HG02642 (cell line): ENCODE data around the gene PEAR1.

Experiments used
- ATAC-seq: cut with Tn5 transposase; IDR thresholded peaks from one replicate; pipeline ENCODE4 v1.9.1; 2021; ENCODE audit warnings: mild to moderate bottlenecking; ENCODE audit not compliant: unreplicated experiment, poor library complexity

PEAR1 gene

DNA sequence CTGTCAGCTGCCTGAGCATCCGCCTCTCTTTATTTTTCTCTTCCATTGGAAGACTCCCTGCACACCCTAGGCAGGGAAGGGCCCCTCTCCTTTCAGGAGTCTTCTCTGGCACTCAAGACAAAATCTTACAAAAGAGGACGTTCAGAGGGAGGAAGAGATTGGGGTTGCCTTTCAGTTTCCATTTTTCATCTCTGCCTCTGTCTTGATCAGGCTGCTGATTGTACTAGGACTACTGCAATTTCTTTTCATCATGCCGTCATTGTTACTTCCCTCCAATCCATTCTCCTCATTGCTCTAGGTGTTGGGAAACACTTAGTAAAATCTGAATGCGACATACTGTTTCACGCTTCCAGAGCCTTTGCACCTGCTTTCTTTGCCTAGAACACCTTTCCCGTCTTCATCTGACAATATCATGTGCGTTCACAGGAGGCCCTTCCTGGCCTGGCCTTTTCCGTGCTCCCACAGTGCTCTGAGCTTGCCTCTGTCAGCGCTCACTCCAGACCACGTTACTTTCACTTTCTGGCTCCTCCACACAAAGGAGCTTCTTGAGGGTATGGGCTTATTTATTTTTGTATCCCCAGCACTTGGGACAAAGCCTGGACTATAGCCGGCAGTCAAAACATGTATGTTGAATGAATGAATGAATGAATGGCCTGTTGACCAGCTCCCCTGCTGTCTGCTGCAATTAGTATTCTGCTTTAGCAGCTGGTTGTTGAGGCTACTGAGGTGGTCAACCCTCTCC, 37.9 kb downstream of the PEAR1 start:
- no peak for ATAC-seq

DNA sequence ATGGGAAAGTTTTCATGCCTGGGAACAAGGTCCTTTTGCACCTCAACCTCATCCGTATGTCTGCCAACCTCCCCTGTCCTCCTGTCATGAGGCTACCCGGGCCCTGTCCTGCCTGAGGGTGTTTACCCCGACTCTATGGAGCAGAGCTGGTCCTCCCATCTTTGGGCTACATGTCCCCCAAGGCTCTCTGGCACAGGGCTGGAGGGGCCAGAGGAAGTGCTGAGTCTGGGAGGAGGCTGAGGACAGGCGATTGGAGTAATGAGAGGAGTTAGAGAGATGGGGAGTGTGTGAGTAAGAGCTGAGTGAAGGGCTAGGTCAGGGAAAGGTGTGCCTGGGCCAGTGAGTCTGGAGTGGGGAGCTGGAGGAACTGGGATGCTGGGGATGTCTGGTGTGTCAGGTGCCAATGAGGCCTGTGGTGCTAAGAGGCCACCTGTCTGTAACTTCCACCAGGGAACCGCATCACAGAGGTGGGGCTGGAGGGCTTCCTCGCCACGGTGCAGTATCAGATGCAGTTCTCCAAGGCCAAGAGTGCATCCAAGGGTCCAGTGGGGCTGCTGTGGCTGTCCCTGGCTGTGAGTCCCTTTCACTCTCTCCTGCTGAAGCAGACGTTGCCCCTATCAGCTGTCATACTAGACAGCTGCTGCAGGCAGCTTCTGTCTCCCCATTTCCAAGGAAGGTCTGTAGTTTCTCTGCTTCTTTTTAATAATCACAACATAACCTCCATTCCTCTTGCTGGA, 38.6 kb downstream of the PEAR1 start:
- ATAC-seq: no peak

DNA sequence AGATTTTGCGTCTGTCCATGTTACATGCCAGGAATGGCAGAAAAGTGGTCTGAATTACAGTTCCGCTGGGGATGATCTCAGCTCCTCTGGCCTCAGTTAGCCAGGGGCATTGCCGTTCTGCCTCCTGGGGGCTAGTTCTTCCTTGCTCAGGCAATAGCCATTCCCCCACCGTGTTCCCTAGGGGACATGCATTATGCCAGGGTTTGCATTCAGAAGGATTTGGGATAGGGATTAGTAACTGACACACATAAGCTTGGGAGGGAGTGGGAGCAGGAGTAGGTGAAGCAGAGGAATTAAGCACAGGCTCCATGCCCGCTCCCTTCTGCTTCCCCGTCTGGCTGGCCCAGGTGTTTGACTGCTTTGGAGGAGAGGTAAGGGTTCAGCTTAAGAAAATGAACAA, 39.6 kb downstream of the PEAR1 start:
- ATAC-seq: no peak

DNA sequence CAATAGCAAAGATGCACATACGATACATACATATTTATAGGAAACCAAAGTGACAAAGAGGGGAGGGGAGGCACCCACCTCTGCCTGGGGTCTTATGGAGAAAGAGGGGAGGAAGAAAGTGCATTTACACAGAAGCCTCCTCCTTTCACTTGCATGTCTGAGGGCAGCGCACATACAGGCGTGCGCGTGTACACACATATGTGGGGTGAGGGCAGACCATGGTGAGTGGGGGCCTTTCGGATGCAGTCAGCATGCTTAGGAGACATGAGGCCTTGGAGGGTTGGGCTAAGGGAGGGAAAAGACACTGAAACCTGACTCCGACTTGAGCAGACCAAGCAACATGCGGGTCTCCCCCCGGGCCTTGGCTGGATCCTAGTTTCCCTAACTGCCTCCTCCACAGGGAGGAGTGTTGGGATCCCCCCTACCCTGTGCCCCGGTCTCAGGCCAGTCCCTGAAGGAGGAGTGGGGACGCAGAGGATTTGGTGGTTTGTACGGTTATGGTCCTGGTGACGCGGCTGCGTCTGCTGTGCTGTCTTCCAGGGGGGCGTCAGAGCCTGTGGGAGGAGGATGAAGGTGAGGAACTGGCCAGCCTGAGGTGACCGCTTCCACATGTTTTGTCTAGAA, 42.1 kb downstream of the PEAR1 start:
- no peak for ATAC-seq

DNA sequence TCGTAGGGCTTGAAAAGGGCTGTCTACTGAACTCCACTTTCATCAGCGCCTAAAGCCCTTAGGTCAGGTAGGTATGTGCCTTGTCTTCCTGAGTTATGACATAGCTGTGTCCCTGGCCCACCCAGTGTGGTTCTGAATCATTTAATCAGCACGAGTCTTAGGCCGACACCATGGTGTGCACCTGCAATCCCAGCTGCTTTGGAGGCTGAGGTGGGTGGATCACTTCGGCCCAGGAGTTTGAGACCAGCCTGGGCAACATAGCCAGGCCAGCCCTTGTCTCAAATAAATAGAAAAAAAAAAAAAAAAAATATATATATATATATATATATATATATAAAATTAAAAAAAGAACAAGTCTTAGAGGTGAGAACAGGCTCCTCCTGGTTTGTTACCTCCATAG, 42.7 kb downstream of the PEAR1 start:
- no peak for ATAC-seq

DNA sequence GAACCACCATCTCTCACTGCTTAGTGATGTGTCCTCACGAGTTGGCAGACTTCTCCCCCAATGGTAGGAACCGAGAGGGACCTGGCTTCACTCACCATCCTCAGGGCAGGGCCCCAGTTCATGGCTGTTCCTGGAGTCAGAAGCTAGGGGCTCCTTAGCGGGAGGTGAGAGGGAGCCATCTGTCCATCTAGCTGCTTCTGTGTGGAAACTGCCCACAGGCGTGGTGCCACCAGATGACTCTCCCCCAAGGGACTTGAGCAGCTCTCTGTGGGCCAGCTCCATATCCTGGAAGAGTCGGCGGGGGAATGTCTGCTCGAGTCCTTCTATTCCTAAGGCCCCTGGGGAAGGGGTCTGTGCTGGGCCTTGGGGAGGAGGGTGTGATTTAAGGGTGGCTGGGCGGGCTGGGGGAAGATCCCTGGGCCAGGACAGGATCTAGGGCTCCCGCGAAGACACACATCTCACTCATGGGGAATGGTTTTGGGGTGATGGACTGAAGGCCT, 43.3 kb downstream of the PEAR1 start:
- no peak for ATAC-seq

DNA sequence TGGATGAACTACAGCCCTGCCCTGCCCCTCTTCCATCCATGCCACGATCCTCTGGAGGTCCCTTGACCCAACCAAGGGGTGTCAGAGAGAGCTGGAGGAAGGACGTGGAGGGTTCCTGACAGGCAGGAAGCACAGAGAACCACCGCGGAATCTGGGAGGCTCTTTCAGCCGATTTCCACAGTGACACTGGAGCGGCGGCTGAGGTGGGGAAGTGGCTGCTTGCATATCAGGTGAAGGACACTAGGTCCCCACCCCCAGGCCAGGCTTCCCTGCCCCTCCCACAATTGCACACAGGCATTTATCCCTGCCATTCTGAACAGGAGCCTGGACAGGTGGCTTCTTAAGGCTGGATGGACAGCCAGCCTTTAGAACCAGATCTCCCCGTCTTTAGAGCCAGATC, 44.4 kb downstream of the PEAR1 start:
- no peak for ATAC-seq

DNA sequence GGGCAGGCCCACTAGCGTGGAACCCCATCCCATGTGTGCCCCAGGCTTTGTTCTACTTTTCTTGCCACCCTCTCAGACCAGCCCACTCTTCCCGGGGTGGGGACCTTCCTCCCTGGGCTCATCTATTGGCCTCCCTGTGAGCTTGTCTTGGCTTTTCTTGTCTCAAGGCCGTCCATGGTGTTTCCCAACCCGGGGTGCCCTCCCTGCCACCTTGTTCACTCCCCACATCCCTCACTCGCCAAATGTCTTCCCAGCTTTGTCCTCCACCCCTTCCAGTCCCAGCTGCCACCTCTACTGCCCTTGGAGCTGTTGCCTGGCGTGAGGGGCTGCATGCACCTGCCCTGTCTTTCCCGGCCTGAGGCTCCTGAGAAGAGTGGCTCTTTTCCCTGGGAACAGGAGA, 45.3 kb downstream of the PEAR1 start:
- no peak for ATAC-seq

DNA sequence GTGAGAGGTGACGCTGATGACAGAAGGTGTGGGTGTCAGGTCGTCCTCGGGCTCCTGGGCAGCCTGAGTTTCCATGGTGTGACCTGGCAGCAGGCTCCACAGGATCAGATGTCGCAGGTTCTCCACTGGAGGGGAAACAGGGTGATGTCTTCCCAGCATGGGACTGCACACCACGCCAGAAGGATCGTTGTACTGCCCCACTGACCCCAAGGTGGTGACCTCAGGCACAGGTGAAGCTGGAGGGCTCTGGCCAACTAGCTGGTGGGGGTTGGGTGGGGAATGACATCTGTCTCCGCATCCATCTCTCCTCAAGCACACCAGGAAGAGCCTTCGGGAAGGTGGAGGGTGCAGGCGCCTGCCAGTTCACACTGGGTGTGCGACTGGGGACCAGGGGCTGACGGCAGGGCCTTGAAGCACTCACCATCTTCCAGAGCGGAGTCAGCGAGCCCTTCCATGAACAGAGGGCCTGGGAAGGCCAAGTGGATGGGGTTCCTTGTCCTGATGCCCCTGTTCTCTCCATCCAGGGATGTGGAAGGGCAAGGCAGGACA, 46.3 kb downstream of the PEAR1 start:
- ATAC-seq: no peak

DNA sequence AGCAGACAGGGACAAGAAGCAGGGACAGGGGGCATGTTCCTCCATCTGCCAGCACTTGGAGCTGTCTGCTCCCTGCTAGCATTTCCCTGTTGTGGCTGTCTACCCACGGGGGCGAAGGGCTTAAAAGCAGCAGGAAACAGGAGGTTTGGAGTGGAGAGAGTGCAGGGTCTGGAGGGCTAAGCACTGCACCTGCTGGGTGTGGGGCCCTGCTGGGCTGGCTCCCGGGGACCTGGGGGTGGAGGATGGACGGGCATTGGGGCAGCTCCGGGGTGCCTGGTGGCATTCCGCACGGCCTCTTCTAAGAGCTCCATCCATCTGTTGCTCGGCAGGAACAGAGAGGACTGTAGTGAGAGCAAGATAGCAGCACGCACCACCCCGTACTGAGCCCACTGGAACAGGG, 48.2 kb downstream of the PEAR1 start:
- no peak for ATAC-seq

DNA sequence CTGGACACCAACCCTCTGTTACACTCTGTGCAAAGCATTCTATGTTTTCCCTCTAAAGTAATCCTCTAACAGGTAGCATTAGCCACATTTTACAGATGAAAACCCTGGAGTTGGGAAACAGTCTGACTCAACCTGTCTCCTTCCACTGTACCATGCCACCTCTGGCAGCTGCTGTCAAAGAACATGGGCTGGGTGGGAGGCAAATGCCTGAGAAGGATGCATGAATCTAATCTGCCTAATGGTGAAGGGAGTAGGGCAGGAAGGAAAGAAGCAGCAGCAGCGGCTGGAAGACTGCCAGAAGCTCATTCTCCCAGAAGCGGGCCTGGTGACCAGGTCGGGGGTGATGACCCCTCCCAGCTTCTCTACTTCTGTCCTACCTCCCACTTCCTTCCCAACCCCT, 48.7 kb downstream of the PEAR1 start:
- no peak for ATAC-seq

DNA sequence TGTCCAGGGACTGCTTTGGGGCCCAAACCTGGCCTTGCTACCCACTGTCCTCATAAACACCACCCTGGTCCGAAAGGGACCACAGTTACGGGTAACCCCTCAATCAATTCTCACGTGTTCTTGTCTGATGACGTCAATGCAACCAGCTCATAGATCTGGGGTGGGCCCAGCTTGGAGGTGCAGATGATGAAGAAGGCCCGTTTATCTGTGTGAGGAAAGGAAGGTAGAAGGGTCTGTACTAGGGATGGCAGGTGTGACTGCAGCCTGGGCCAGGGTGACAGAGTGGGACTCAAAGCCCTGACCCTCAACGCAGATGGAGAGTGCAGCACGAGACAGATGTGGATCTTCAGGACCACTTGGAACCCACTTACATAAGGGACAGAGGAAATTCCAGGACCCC, 49.1 kb downstream of the PEAR1 start:
- no peak for ATAC-seq

DNA sequence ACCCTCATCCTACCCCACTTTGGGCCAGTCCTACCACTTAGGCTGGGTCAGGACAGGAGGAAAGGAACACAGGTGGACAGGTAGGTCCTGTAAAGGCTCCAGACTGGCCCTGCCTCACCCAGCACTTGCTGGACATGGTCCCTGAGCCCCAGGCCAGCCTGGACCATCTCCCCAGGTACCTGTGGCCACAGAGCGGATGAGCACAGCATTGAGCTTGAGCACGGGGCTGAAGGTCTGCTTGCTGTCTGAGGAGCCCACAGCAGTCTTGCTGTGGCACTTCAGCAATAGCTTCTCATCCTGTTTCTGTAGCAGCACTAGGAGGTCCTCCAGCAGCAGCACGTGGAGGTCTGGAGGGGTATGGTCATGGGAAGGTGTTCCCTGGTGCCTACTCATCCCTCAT, 50.2 kb downstream of the PEAR1 start:
- ATAC-seq: no peak

DNA sequence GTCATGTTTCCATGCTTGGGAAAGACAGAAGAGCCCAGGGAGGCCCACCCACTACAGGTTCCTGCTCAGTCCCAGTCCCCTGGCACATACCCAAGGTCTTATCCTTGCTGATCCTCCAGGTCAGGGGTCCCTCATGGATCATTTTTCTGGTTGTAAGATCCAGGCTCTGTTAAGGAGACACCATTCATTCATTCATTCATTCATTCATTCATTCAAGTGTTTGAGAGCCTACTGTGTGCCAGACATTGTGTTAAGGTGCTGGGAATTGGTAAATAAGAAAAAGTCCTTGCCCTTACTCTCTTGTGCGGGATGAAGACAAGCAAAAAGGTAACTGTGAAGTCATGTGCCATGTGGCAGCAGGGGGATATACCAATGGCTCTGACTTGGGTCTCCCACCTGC, 50.8 kb downstream of the PEAR1 start:
- no peak for ATAC-seq

DNA sequence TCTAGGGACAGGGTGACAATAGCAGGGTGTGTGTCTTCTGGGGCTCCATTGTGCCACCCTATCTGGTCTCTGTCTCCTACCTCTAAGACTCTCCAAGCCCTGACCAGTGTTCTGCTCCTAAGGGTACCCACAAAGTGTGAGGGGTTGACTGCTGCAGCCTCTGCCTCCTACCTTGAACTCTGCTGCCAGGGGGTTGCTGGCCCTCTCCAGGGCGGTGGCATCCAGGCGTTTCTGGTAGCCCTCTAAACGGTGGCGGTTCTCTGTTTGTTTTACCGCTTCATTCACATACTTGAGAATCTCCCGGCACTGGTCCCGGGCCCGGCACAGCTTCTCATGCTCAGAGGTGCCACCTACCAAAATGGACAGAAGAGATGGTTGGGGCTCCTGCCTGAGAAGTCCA, 51.3 kb downstream of the PEAR1 start:
- no peak for ATAC-seq

DNA sequence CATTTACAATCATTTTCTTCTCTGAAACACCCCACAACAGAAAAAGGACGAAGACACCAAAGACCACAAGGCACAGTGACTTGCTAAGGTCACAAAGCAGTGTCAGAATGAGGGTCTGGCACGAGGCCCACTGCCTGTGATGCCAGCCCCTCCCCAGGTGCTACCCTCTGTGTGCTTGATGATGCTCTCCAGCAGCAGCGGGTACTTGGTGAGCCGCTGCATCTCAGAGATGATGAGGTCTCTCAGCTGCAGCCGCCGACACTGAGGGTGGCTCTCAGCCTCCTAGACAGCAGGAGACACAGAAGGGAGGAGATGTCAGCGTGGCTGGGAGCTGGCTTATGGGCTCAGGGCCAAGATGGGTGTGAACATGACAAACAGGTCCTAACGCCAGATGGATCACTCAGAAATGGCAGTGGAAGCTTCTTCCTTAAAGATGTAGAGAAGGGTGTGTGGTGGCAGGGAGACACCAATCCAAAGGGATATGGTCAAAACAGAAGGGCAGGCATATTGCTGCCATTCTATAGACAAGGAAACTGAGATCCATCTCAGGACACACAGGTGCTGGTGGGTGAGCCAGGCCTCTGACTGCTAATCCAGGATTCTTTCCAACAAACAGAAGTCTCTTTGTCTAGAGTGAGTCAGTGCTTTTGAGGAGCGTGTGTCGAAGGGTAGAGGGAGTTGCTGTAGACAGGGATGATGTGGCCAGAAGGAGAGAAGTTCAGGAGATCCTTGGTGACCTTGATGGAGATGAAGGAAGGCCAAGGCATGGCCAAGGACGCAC, 52.6 kb downstream of the PEAR1 start:
- ATAC-seq: no peak

DNA sequence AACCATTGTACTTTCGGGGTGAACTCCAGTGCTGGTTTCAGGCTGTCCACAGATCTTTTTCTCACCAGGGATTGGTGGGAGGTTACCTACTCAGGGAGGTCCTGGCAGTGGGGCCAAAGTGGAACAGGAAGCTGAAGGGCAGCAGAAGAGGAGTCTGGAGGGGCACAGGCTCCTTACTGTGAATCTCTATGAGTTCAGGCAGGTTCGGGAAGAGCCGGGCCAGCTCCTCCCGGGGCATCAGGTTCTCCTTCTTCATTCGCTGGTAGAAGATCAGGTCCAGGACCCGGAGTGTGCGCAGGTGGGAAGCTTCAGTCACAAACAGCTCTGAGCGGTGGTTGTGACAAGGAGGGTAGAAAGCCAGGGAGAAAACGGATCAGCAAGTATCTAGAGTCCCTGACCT, 53.6 kb downstream of the PEAR1 start:
- no peak for ATAC-seq

DNA sequence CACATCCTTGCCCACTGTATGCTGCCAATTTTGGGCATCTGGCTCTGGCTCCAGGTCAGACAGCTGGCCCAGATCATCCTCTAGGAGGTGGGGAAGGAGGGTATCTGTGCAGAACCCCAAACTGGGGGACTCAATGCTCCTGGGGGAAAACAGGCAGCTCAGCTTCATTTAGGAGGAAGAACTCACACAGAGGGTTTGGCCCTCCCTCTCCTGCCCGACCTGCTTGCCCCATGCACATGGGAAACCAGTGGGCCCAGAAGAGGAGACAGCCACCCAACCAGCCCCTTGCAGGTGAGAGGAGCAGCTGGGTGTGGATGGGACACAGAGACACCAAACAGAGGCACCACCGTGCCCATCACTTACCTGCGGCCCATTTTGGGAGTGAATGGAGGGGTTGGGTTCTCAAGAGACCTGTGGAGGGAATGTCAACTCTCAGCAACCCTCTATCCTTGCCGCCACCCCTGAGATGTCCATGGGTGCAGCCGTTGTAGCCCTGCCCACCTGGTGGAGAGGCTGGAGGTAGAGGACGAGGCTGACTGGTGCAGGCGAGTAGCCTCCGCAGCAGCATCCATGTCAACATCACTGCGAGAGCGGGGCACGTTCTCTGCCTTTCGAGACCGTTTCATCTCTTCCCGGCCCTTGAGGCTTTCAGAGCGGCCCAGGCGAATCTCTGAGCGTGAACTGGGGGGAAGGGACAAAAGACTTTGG, 54.5 kb downstream of the PEAR1 start:
- ATAC-seq: no peak

DNA sequence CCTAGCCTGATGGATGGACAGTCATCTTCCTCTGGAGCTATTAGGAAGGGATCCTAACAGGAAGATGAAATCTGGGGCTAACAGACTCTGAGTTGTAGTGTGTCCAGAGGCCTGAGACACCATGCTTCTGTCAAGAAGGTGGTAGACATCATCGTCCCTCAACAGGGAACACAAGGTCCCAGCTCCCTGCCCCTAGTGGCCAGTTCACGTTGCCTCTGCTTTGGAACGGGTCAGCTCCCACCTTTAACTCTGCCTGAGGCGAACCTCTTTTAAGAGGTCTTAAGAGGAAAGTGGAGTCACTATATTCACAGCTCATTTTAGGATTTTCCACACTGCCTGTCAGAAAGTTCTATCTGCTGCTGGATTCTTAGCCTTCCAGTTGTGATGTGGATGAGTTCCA, 55.2 kb downstream of the PEAR1 start:
- no peak for ATAC-seq

DNA sequence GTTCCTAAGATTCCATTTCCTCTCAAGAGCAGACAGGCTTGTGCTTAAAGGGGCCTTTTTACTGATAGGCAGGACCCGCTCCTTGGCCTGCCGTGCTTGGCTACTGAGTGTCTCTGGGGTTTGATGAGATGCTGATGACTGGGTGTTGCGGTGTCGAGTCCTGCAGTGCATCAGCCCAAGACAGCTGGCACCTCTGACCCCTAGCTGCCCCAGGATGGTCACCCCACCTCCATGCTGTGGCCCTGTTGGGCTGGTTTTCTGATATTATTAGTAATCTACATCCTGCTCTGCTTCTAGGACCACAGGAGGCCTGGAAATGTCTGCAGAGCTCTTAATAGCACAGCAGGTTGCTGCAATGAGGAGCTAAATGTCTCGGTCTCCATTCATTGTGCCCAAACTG, 55.6 kb downstream of the PEAR1 start:
- ATAC-seq: no peak
